ENCODE results near the gene CANT1.
"Not testable (repeated sequence)": the region's sequence is repeated elsewhere in the genome, so short reads cannot be mapped to it uniquely, and the experiment has no call there.

The CANT1 gene

GRCh38 chr17:79033046-79033616 lies 23.6 kb upstream of the CANT1 start:
- TF ChIP-seq, protein P1, sequence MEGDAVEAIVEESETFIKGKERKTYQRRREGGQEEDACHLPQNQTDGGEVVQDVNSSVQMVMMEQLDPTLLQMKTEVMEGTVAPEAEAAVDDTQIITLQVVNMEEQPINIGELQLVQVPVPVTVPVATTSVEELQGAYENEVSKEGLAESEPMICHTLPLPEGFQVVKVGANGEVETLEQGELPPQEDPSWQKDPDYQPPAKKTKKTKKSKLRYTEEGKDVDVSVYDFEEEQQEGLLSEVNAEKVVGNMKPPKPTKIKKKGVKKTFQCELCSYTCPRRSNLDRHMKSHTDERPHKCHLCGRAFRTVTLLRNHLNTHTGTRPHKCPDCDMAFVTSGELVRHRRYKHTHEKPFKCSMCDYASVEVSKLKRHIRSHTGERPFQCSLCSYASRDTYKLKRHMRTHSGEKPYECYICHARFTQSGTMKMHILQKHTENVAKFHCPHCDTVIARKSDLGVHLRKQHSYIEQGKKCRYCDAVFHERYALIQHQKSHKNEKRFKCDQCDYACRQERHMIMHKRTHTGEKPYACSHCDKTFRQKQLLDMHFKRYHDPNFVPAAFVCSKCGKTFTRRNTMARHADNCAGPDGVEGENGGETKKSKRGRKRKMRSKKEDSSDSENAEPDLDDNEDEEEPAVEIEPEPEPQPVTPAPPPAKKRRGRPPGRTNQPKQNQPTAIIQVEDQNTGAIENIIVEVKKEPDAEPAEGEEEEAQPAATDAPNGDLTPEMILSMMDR (IDR thresholded peaks at IDR 0.05; ENCODE audit: insufficient read depth, low read depth, low read length, missing control alignments), result no peak
- H3K4me3 ChIP-seq (ENCODE audit: low read length), result no peak overlapping the region
- DNase-seq (ENCODE audit: low read depth), result no peak

GRCh38 chr17:79031996-79032875 lies 22.7 kb upstream of the CANT1 start:
- H3K4me3 ChIP-seq (ENCODE audit: low read length), result no peak overlapping the region
- DNase-seq (ENCODE audit: low read depth), result no peak
- TF ChIP-seq, protein P1 (IDR thresholded peaks at IDR 0.05; ENCODE audit: insufficient read depth, low read depth, low read length, missing control alignments), result no peak

DNA sequence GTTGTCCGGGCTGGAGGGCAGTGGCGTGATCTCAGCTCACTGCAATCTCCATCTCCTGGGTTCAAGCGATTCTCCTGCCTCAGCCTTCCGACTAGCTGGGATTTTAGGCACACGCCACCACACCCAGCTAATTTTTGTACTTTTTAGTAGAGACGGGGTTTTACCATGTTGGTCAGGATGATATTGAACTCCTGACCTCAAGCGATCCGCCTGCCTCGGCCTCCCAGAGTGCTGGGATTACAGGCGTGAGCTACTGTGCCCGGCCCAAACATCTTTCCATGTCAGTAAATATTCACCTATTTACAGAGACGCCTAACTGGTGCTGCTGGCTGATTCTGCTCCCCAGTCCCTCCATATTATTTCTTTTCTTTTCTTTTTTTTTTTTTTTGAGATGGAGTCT lies 21.1 kb upstream of the CANT1 start:
- not testable (repeated sequence) for DNase-seq (ENCODE audit: low read depth); H3K4me3 ChIP-seq (ENCODE audit: low read length)

DNA sequence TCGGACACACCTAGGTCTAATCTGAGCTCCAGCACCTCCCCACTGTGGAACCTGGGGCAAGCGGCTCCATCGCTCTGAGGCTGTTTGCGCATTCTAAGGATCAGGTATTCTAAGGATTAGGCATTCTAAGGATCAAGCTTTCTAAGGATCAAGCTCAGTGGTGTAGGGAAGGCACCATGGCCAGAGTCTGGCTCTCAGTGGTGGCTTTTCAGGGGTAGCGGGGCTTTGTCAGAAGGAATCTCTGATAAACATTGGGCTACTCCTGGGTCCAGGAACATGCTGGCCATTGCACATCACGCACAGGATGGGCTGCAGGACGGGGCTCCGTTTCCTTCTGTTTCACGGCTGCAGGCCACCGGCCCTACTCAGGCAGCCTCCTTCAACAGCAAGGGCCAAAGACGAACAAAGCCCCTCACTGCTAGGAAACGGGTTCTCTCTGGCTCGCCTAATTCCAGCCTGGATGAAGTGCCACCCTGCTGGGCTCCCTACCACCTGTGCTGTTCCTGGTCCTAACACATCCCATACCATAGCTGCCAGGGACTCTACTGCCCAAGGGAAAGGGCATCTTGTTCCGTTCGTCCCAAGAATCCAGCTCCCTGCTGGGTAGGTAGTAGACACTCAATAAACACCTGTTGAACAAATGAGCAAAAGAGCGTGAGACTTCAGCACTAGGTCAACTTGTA lies 19.9 kb upstream of the CANT1 start:
- DNase-seq (ENCODE audit: low read depth), result no peak
- H3K4me3 ChIP-seq (ENCODE audit: low read length), result no peak overlapping the region
- TF ChIP-seq, protein P1 (IDR thresholded peaks at IDR 0.05; ENCODE audit: insufficient read depth, low read depth, low read length, missing control alignments), result no peak

GRCh38 chr17:79028496-79029326 lies 19.1 kb upstream of the CANT1 start:
- TF ChIP-seq, protein P1 (IDR thresholded peaks at IDR 0.05; ENCODE audit: insufficient read depth, low read depth, low read length, missing control alignments), result peak; percentile 33
- DNase-seq (ENCODE audit: low read depth), result no peak
- no peak overlapping the region for H3K4me3 ChIP-seq (ENCODE audit: low read length)

- TF ChIP-seq, protein P1 (IDR thresholded peaks at IDR 0.05; ENCODE audit: insufficient read depth, low read depth, low read length, missing control alignments), result no peak
- no peak overlapping the region for H3K4me3 ChIP-seq (ENCODE audit: low read length)
- DNase-seq (ENCODE audit: low read depth), result no peak
These were observed 18.4 kb upstream of the CANT1 start for GRCh38 chr17:79027925-79028491.

All from epithelial cell of esophagus (primary cell).